IMR-90 (cell line): ENCODE results near the gene HS3ST2. TPM values are rescaled to one million over a fixed set of nuclear protein-coding genes. Genes with fewer than 3 reads are reported as not detected.

Experiments used
- ATAC-seq: fragments of 200-7000 bp; cut with Tn5 transposase; 2 replicates; pipeline ENCODE4 v1.9.1; 2020; ENCODE audit warnings: low read depth, mild to moderate bottlenecking, moderate library complexity
- BruUV-seq: library from RNA; stranded (reverse); fragments of 400-500 nt; replicated peaks from 2 replicates; lab custom pipeline; 2021; lab: Mats Ljungman, UMichigan
- CTCF ChIA-PET: fragments of 300-600 bp; formaldehyde crosslinking; extraction: SDS; loops from one replicate; lab custom pipeline; 2021; ENCODE audit warnings: antibody characterized with exemption; lab: Yijun Ruan, JAX
- POLR2A ChIA-PET: fragments of 300-600 bp; sonication (Branson Sonifier 250); formaldehyde crosslinking; loops from one replicate; lab custom pipeline; 2022; ENCODE audit warnings: antibody characterized with exemption; ENCODE audit not compliant: unreplicated experiment; lab: Charles Lee
- DNase-seq: peaks from one replicate; pipeline ENCODE4 v3.0.0; 2013
- H2AFZ ChIP-seq: replicated peaks from 2 replicates; pipeline ENCODE3; 2013; ENCODE audit warnings: low read length, mild to moderate bottlenecking; ENCODE audit not compliant: poor library complexity
- H2AK5ac ChIP-seq: 2 replicates; pipeline ENCODE4 v1.6.1; 2013; ENCODE audit warnings: low read depth, low read length, inconsistent platforms
- H2AK9ac ChIP-seq: replicated peaks from 2 replicates; pipeline ENCODE3; 2013; ENCODE audit warnings: mild to moderate bottlenecking, low read depth, low read length, moderate library complexity; ENCODE audit not compliant: poor library complexity
- H2BK120ac ChIP-seq: 2 replicates; pipeline ENCODE4 v1.6.1; 2013; ENCODE audit warnings: low read depth, low read length, inconsistent platforms
- H2BK15ac ChIP-seq: 3 replicates; pipeline ENCODE4 v1.6.1; 2013; ENCODE audit warnings: low read depth, low read length, inconsistent platforms
- H2BK20ac ChIP-seq: 2 replicates; pipeline ENCODE4 v1.6.1; 2013; ENCODE audit warnings: low read depth, mild to moderate bottlenecking, inconsistent platforms, low read length, moderate library complexity
- H2BK5ac ChIP-seq: 2 replicates; pipeline ENCODE4 v1.6.1; 2013; ENCODE audit warnings: mild to moderate bottlenecking, low read depth, low read length, inconsistent platforms; ENCODE audit not compliant: poor library complexity, severe bottlenecking
- H3K14ac ChIP-seq: replicated peaks from 2 replicates; pipeline ENCODE4 v1.6.1; 2013; ENCODE audit warnings: low read depth, low read length, inconsistent platforms
- H3K18ac ChIP-seq: 2 replicates; pipeline ENCODE4 v1.6.1; 2013; ENCODE audit warnings: low read depth, low read length, control low read depth
- H3K23ac ChIP-seq: 2 replicates; pipeline ENCODE4 v1.6.1; 2013; ENCODE audit warnings: low read depth, low read length, inconsistent platforms
- H3K27ac ChIP-seq: 2 replicates; pipeline ENCODE4 v1.5.1; 2013; ENCODE audit warnings: mild to moderate bottlenecking, control low read depth, low read length; ENCODE audit not compliant: insufficient read depth
- H3K27me3 ChIP-seq: 2 replicates; pipeline ENCODE4 v1.6.1; 2013; ENCODE audit warnings: low read length; ENCODE audit not compliant: control insufficient read depth, insufficient read depth
- H3K36me3 ChIP-seq: 2 replicates; pipeline ENCODE4 v1.6.1; 2013; ENCODE audit warnings: low read length, mixed read lengths; ENCODE audit not compliant: control insufficient read depth, insufficient read depth
- H3K4ac ChIP-seq: 2 replicates; pipeline ENCODE4 v1.6.1; 2013; ENCODE audit warnings: low read depth, low read length, inconsistent platforms
- H3K4me1 ChIP-seq: 2 replicates; pipeline ENCODE4 v1.6.1; 2013; ENCODE audit warnings: low read length, mixed read lengths; ENCODE audit not compliant: control insufficient read depth, insufficient read depth
- H3K4me2 ChIP-seq: 2 replicates; pipeline ENCODE4 v1.6.1; 2013; ENCODE audit warnings: low read depth, mild to moderate bottlenecking, control low read depth, low read length, moderate library complexity
- H3K4me3 ChIP-seq: 2 replicates; pipeline ENCODE4 v1.5.1; 2013; ENCODE audit warnings: low read depth, mild to moderate bottlenecking, control low read depth, low read length, moderate library complexity; ENCODE audit not compliant: insufficient read depth
- H3K56ac ChIP-seq: 2 replicates; pipeline ENCODE4 v1.6.1; 2013; ENCODE audit warnings: low read length, inconsistent platforms; ENCODE audit not compliant: insufficient read depth; ENCODE audit errors: extremely low read depth
- H3K79me1 ChIP-seq, 2 experiments: 2 replicates each; pipeline ENCODE4 v1.6.1; 2013; ENCODE audit warnings: low read length in 2 of 2, inconsistent platforms in 1 of 2, low read depth in 1 of 2
- H3K9ac ChIP-seq: 2 replicates; pipeline ENCODE4 v1.6.1; 2013; ENCODE audit warnings: low read depth, low read length, control low read depth
- H3K9me1 ChIP-seq: 2 replicates; pipeline ENCODE4 v1.6.1; 2013; ENCODE audit warnings: low read length, inconsistent platforms; ENCODE audit not compliant: insufficient read depth
- H3K9me3 ChIP-seq: 2 replicates; pipeline ENCODE4 v1.6.1; 2013; ENCODE audit warnings: low read length; ENCODE audit not compliant: control insufficient read depth, insufficient read depth
- H4K20me1 ChIP-seq: 2 replicates; pipeline ENCODE4 v1.6.1; 2013; ENCODE audit warnings: low read length, inconsistent platforms; ENCODE audit not compliant: insufficient read depth
- H4K5ac ChIP-seq: 2 replicates; pipeline ENCODE4 v1.6.1; 2013; ENCODE audit warnings: mild to moderate bottlenecking, low read depth, low read length, control low read depth
- H4K8ac ChIP-seq, 2 experiments: 2 replicates each; pipeline ENCODE4 v1.6.1; 2013; ENCODE audit warnings: low read depth in 2 of 2, low read length in 2 of 2, control low read depth in 1 of 2, inconsistent platforms in 1 of 2
- H4K91ac ChIP-seq: 2 replicates; pipeline ENCODE4 v1.6.1; 2013; ENCODE audit warnings: low read depth, low read length, inconsistent platforms; ENCODE audit not compliant: insufficient read depth
- BHLHE40 ChIP-seq: fragments of 150-350 bp; IDR thresholded peaks from 2 replicates; pipeline ENCODE4 v1.6.1; 2016; ENCODE audit warnings: mild to moderate bottlenecking, low read depth, low read length
- CEBPB ChIP-seq: IDR thresholded peaks from 2 replicates; pipeline ENCODE4 v1.6.1; 2012; ENCODE audit warnings: low read depth, low read length, improper control_type of control experiment
- CHD1 ChIP-seq: IDR thresholded peaks from 2 replicates; pipeline ENCODE4 v1.6.1; 2012; ENCODE audit warnings: low read depth, low read length, improper control_type of control experiment
- FOS ChIP-seq: fragments of 150-350 bp; IDR thresholded peaks from 2 replicates; pipeline ENCODE4 v1.6.1; 2016; ENCODE audit warnings: low read depth, low read length
- MAFK ChIP-seq: IDR thresholded peaks from 2 replicates; pipeline ENCODE4 v1.6.1; 2012; ENCODE audit warnings: low read depth, low read length, improper control_type of control experiment
- MXI1 ChIP-seq: IDR thresholded peaks from 2 replicates; pipeline ENCODE4 v1.6.1; 2012; ENCODE audit warnings: low read depth, mild to moderate bottlenecking, low read length, moderate library complexity, borderline replicate concordance
- NFE2L2 ChIP-seq: fragments of 150-350 bp; IDR thresholded peaks from 2 replicates; pipeline ENCODE4 v1.6.1; 2016; ENCODE audit warnings: low read depth, mild to moderate bottlenecking, low read length
- POLR2A ChIP-seq: IDR thresholded peaks from 2 replicates; pipeline ENCODE4 v1.6.1; 2012; ENCODE audit warnings: mild to moderate bottlenecking, low read depth, low read length
- RAD21 ChIP-seq: IDR thresholded peaks from 2 replicates; pipeline ENCODE4 v1.6.1; 2012; ENCODE audit warnings: low read length, improper control_type of control experiment
- RCOR1 ChIP-seq: IDR thresholded peaks from 2 replicates; pipeline ENCODE4 v1.6.1; 2012; ENCODE audit warnings: mild to moderate bottlenecking, low read length, improper control_type of control experiment; ENCODE audit not compliant: insufficient replicate concordance
- RFX5 ChIP-seq: IDR thresholded peaks from 2 replicates; pipeline ENCODE4 v1.8.0; 2012; ENCODE audit warnings: low read depth, mild to moderate bottlenecking, low read length, moderate library complexity
- SMC3 ChIP-seq: fragments of 150-350 bp; IDR thresholded peaks from 2 replicates; pipeline ENCODE4 v1.6.1; 2016; ENCODE audit warnings: low read depth, mild to moderate bottlenecking, antibody characterized with exemption, low read length, moderate library complexity
- WGBS, 2 experiments: methylation state at CpG; one replicate each; pipeline versions ENCODE4 v1.1.5 to v1.1.7; 2013; ENCODE audit warnings: missing lambda C conversion rate in 2 of 2; ENCODE audit not compliant: insufficient read length in 1 of 2; ENCODE audit errors: extremely low coverage in 2 of 2; 5-methylcytosine and 5-hydroxymethylcytosine counted together
- dilution Hi-C: fragments of 300-500 bp; cut with HindIII; formaldehyde crosslinking; loops from one replicate; pipeline ENCODE4 v1.14.3; 2018; ENCODE audit warnings: low sequenced_read_pairs; ENCODE audit not compliant: unreplicated experiment
- in situ Hi-C: fragments of 300-500 bp; cut with MboI; formaldehyde crosslinking; loops from 3 replicates; pipeline ENCODE4 v1.14.3; 2019; ENCODE audit warnings: low sequenced_read_pairs, inconsistent platforms, mixed read lengths
- intact Hi-C: fragments of 100-400 bp; cut with micrococcal nuclease; formaldehyde crosslinking; loops from 2 replicates; pipeline ENCODE4 v1.10.0; 2022
- polyA plus RNA-seq, 3 experiments: library from polyadenylated mRNA; depleted of rRNA; stranded (reverse); fragments of >200 nt; gene quantifications; 2 replicates each; pipeline ENCODE4 v1.2.3, GENCODE V29; 2012; ENCODE audit warnings: low replicate concordance in 1 of 3
- total RNA-seq: library from RNA; depleted of rRNA; stranded (reverse); fragments of >200 nt; gene quantifications from 2 replicates; pipeline ENCODE4 v1.2.3, GENCODE V29; 2012
- TF ChIP-seq, protein P1 (sequence below): fragments of 150-350 bp; IDR thresholded peaks from 2 replicates; pipeline ENCODE4 v1.6.1; 2017; ENCODE audit warnings: mild to moderate bottlenecking, antibody characterized with exemption, low read length, low read depth

The HS3ST2 gene
- total and polyA plus RNA-seq, 2 of the 4 experiments (the other 2 are of a cell fraction): not detected

GRCh38 chr16:22888791-22889190 is 74.8 kb downstream of the HS3ST2 start:
- Histone ChIP-seq H3K4me1 (no peaks in the 10 kb centered on the region), H3K36me3 (no peaks in the 10 kb centered on the region), H3K18ac (no peak overlapping the region), H3K9me3 (no peaks in the 10 kb centered on the region), H2AFZ (no peak overlapping the region), H3K56ac (no peak overlapping the region), H3K4me2 (no peak overlapping the region), H3K23ac (no peak overlapping the region), H2BK120ac (no peak overlapping the region), H2BK15ac (no peak overlapping the region), H2BK5ac (no peak overlapping the region), H2BK20ac (no peak overlapping the region), H4K8ac (no peak overlapping the region), H3K27ac (no peak overlapping the region), H4K91ac (no peak overlapping the region), H3K79me1 (no peaks in the 10 kb centered on the region), H3K4me3 (no peak overlapping the region), H3K9me1 (no peaks in the 10 kb centered on the region), H2AK9ac (no peak overlapping the region), H3K4ac (no peak overlapping the region), H2AK5ac (no peak overlapping the region), H3K9ac (no peak overlapping the region), H4K5ac (no peak overlapping the region), H4K20me1 (no peaks in the 10 kb centered on the region), H3K14ac (no peak overlapping the region), H3K27me3 (no peaks in the 10 kb centered on the region)
- 20% methylated on average over 3 of the region's 4 CpGs; no CpG with 5 or more reads in 1 of the 2 experiments for WGBS, 2 experiments
- peak; percentile 3 for DNase-seq
- ChIA-PET POLR2A (no interaction called here), CTCF (no interaction called here)
- ATAC-seq: no peak
- intact Hi-C loops (no loop called here), dilution Hi-C loops (no loop called here), in situ Hi-C loops (no loop called here)
- BruUV-seq: no TSS peak
- TF ChIP-seq SMC3: no peak
- TF ChIP-seq, protein P1, sequence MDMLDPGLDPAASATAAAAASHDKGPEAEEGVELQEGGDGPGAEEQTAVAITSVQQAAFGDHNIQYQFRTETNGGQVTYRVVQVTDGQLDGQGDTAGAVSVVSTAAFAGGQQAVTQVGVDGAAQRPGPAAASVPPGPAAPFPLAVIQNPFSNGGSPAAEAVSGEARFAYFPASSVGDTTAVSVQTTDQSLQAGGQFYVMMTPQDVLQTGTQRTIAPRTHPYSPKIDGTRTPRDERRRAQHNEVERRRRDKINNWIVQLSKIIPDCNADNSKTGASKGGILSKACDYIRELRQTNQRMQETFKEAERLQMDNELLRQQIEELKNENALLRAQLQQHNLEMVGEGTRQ: no peak
- TF ChIP-seq MAFK: no peak
- TF ChIP-seq BHLHE40: no peak
- TF ChIP-seq RFX5: no peak
- no peak for TF ChIP-seq RCOR1
- TF ChIP-seq POLR2A: no peak
- TF ChIP-seq FOS: no peak
- TF ChIP-seq RAD21: no peak
- no peak for TF ChIP-seq MXI1
- TF ChIP-seq NFE2L2: no peak
- no peak for TF ChIP-seq CHD1
- no peak for TF ChIP-seq CEBPB
